Measurements from ENCODE around the gene PPP1R18.

PPP1R18 gene

DNA sequence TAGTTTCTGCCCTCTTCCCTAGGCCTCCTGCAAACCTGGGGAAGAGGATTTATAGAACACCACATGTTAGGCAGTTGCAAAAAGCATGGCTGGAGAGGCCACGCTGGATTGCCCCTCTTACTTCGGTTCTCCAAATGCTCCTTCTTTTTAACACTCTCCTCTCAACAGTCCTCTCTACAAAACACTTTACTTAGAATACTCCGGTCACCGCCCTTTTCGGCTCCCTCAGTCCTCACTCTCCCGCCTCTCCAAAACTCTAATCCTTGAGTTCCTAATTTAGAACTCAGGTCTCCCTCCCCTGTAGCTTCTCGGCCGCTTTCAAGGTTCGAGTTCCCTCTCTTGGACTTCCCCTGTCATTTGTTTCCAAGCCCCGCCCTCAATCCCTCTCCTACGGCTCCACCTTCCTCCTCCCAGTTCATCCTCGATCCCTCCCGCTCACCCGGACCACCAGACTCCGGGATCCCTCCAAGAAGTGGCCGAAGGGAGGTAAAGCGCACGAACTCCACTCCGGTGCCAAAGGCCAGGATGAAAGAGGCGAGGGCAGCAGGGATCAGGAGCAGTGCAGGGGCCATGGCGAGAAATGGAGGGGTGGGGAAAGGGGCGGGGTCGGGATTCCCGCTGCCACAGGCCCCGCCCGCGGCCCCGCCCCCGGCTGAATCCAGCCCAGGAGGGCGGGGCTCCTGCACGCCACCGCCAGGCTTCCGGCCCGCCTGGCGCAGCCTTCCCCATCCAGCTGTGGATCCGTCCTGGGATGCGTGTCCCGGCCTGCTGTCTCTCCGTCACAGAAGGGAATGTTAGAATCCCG is 4.2 kb upstream of the PPP1R18 start, which contains the start of gene NRM:
TSS of gene NRM (minus strand) at position 582 of the 805 bp plus-strand sequence. CDS start at position 572, 10 bp downstream.
- DNase-seq, result peak; percentile 96

DNA sequence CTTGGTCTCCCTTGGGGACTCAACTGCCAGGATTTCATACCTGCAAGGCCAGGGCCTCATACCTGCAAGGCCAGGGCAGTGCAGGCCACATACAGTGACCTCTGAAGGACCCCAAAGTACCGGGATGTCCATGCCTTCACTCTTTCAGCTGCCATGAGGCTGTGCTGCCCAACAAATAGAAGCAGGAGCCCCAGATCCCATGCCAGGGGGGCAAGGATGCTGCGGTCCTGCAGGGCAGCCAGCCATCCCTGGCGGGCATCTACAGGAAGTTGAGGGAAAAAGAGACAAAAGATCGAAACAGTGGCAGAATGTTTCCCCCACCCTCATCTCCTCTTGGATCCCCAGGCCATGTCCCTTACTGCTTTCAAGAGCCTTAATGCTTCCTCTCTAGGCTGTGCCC is 3.5 kb upstream of the PPP1R18 start:
- DNase-seq, result no peak

DNA sequence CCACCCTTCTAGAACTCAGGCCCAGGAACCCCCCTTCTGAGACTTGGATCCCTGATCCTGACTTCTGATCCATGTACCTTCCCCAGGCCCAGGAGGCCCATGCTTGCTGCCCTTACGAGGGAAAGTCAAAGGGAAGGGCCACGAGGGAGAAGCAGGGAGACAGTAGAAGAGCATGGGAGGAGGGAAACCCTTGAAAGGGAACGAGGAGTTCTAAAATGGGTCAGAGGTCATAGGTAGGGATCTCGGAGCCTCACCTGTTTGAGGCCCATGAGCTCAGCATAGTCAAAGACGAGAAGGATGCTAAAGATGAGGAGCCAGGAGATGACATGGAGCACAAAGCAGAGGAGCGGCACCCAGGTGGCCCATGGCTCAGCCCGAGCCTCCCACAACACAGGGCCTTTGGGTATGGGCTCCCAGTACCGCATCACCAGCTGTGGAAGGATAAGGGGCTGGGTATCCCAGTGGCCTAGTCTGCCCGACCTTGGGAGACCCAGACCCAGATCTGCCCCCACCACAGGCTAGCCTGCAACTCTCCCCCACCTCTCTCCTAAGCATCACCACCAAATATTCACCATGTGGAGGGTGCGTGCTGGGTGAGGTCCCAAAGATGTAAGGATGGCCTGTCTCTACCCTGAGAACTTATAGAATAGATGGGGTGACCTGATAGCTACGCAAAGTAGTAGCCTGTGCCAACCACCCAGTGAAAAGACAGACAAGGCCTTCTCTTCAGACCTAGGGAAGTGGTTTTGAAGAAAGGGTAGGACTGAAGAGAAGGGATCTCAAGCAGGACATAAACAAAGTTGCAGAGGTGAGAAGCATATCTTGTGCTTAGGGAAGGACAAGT is 2.8 kb upstream of the PPP1R18 start:
- DNase-seq, result no peak

DNA sequence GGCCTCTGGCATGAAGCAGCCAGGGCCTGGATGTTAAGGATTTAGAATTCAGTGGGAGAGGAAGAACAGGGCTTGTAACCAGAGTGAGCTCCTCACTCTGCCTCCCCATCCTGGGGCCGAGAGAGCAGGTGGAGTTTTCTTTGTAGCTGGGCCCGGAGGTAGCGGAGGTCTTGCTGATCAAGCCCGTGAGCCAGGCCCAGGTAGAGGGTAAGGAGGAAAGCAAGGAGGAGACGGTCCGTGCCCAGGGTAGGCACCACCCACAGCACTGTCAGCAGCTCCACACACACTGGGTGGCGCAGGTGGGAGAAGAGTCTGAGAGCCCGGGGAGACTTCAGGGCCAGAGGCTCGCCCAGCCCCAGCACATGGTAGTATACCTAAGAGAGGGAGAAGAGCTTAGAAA is 2.1 kb upstream of the PPP1R18 start:
- no peak for DNase-seq

DNA sequence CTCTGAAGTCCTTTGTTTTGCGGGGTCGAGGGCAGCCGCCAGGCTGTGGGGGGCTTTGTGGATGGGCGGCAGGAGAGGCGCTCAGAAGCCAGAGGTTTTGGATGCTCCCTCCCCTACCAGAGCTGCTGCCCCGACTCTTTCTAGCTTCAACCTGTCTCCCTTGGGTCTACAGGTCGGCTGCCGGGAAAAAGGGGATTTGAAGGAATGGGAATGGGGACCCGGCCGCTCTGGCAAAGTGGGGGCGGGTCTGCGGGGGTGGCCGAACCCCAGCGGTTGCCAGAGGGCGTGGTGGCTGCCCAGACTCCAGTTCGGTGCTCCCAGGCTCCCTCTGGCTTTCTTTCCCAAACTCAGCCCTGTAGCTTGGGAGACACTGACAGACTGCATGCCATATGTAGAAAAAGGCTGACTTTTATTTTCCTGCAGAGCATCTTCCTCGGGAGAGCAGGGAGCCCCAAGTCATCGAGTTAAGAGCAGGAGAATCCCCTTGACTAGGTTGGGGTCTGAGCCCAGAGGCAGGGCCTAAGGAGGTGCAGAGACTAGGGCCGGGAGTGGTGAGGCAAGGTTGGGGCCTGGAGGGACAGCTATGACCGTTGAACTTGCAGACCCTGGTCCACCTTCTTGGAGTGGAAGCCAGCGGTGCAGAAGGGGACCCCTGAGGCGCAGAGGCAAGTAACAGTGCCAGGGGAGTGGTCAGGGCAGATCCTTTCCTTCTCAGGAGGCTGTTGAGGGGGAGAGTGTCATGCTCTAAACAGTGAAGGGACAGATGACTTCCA is 1.4 kb upstream of the PPP1R18 start:
- DNase-seq, result no peak

DNA sequence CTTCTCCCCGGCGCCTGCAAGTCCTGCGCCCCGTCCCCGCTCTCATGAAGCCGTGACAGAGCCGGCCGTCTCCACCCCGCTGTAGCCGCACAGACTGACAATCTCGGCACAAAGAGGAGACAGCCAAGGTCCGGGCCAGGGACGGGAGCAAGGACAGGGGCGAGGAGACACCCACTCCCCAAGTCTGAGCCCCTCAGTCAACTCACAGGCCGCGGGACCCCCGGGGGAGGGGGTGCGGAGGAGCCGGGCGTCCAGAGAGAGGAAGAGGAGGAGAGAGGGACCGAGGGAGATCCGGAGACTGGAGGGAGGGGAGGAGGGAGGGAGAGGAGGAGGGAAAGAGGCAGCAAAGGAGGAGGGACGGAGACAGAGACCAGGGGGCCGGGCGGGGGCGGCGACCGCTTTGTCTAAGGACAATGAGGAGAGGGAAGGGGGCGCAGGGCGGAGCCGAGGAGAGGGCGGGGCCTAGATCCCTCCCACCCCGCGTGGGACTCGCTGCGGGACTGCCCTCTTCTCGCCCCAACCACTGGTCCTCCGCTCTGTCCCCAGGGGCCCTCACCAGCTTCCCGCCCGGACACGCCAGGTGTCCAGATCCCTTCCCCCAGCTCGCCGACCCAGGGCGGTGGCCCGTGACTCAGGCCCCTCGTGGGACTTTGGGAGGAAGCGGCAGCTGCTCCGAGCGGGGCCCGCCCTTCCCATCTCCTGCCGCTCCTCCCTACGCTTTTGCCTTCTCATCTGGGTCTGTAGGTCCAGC is 638 bp upstream of the PPP1R18 start:
- peak; percentile 90 for DNase-seq

DNA sequence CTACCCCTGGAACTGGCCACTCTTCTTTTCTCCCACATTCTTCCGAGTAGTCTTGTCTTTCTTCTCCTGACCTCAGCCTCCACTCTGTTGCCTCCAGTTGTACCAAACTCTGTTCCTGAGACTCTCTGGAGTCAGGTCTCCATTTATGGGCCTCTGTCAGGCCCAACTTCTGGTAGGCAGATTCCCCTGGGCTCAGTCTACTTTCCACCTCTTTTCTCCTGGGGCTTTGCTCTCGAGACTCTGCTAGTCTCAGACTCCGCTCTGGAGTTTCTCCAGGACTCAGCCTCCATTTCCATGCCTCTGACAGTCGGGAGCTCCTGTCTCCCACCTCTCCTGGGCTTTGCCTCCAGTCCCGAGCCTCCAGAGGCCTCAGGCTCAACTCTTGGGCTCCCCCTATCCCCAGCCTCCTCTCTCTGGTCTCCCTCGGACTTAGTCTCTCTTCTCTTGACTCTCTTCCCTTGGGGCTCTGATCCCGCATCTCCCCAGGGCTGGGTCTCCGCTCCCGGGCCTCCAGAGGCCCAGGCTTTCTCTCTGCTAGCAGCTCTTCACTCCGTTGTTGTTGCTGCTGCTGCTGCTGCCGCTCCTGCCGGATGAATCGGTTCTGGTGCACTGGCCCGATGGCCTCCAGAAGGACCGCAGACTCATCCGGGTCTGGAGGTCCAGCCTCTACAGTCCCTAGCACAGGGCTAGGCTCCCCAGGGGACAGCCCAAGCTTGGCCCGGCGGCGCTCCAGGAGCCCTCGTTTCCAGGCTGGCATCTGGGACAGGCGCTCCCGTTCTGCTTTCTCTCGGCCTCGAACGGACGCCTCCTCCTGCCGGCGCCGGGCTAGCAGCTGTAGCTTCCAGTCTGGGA is 1.1 kb downstream of the PPP1R18 start:
- DNase-seq, result no peak

DNA sequence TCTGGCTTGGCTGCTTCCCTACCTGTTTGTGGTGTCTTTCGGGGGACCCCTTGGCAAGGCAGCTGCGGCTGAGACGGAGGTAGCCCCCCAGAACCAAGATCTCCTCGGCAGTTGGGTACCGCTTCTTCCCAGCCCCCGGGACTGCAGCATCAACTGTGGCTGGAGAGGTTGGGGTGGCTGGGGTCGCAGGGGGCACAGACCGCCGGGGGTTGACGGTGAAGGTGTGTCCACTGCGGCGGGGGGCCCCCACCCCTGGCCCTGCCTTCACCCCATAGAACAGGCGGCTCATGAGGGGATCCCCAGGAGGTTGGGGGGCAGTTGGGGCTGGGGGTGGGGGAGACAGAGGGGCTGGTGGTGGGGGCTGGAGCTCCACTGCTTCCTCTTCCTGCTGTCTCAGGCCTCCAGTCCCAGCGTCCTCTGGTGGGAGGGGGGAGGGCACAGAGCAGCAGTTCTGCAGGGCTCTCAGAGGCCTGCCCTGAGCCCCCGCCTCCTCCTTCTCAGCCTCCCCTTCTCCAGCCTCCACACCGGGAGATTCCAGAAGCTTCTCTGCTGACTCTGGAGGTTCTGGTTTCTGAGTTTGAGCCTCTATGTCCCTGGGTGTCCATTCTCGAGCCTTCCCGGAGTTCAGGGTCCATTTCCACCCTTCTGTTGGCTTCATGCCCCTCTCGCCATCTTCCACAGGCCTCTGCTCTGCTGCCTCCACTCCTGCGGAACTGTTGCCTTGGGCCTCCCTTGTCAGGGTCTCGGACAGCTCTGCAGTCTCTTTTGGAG is 1.9 kb downstream of the PPP1R18 start:
- DNase-seq, result no peak

DNA sequence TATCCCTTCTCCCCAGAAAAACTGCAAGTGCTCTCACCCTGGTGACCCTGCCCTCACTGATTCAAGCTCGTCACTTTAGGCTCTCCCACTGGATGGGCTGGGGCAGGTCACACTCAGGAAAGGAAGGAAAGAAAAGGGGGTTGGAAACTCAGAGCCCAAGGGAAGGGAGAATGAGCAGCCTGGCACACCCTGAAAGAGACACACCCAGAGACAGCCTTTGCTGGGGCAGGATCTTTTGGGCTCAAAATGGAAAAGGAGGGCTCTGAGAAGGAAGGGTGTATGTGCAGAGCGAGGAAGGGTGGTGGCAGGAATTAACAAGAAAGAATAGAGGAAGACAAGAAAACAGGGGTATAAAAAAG is 2.5 kb downstream of the PPP1R18 start:
- DNase-seq, result no peak

DNA sequence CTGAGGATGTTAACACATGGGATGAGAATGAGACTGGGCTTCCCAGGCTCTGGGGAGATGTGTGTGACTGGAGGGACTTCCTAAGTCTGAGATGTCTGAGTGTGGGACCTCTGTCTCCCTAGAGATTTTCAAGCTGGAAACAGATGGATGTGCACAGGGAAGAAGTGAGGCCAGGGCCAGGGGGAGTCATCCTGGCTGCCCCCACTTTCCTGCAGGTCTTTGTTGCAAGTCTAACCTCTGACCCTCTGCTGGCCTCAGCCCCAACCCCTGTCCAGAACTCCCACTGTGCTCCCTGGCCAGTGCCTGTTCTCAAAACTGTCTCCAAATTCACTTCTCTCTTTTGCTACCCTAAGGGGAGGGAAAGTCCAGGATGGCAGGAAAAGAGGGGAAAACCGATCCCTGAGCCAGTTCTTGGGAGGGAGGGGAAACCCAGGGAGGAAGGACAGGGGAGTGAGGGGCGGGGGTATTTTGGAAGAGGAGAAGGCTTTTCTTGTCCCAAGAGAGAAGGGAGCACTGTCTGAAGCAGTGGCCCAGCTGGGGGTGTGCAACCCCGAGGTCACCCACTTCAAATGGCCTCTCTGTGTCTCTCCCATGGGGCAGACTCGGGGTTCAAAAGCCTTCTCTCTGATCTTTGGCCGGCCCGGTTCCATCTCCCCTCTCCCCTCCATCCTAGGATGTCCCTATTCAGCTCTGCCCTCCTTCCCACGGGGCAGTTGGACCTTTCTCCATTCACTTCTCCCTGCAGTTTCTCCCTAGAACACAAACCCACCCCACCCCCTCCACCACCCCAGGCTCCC is 3.1 kb downstream of the PPP1R18 start:
- no peak for DNase-seq

DNA sequence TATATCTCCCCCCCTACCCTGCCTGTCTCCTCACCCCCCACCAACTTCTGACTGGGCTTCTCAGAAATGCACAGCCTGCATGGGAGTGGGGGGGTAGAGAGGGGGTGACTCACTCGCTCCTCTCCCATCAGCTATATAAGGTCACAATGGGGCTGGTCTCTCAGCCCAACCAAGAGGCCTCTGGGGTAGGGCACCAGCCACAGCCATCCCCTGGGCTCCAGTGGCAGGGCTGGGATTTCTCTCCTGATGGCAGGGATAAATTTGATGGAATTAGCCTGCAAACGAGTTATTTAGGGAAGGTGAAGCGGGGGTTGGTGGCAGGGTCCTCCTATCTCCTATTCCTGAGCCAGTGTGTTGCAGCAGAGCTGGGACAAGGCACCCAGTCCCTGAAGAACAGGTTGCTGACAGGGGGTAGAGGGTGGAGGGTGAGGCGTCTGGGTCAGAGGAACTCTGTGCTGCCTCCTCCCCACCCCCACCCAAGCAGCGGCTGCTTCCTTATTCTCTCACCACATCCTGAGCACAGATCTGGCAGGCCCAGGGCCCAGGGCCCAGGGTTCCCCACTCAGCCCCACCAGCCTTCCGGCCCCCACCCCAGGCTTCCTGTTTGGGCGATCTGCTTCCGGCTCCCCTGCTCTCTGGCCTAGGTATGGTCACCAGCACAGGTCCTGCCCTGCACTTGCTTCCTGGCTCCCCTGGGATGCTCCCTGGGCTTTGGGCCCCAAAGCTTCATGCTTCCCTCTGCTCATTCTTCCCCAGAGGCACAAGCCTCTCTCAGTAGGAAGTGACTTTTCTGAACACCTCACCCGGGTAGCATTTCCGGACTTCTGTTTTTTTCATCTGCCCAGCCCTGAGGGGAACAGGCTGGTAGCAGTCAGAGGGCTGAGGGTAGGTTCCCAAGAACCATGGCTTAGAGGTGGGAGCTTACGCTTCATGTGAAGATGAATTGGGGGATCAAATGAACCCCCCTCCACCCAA is 4.0 kb downstream of the PPP1R18 start:
- DNase-seq, result no peak

DNA sequence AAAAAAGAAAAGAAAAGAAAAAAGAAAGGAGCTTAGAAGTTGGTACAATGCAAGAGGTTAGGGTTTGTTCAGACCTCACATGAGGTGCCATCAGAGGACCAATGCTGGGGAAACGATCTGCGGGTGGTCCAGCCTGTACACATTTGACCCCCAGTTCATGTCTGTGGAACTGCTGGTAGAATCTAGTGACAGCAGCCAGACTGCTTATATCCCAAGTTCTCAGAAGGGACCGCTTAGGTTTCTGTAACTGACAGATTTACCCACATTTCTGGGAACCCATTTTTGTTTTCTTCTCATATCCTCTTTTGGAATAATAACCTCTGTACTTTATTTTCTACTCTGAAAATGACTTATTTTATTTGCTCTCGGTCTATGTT is 4.7 kb downstream of the PPP1R18 start:
- DNase-seq, result no peak

DNA sequence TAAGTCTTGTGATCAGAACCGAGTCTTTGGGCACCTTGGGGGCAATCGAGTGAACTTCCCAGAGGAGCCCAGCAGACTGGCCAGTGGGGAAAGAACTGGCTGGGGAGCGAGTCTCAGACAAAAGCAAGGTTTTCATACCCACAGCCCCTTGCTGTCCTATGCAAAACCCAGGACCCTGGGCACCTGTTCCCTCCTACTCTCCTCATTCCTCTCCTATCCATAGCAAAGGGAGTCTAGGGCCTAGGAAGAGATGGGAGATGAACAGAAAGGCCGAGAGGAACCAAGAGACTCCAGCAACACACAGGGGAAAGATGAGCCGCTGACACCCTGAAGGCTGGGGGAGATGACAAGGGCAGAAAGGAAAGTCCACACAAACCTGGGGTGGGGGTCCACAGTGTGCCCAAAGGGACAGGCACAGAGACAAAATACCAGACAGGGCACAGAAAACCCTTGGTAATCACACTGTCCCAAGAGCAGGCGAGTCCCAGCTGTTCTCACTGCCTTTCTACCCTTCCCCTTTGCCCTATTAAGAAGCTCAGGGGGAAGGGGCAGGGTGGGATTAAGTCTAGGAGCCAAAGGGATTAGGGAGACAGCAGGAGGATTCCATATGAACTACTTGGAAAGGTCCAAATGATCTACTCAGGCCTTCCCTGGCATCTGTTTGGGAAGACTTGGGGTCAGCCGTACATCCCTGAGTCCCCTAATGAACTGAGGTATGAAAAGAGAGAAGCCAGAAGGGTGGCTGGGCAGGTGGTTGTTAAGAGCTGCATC is 6.5 kb downstream of the PPP1R18 start:
- DNase-seq, result no peak

DNA sequence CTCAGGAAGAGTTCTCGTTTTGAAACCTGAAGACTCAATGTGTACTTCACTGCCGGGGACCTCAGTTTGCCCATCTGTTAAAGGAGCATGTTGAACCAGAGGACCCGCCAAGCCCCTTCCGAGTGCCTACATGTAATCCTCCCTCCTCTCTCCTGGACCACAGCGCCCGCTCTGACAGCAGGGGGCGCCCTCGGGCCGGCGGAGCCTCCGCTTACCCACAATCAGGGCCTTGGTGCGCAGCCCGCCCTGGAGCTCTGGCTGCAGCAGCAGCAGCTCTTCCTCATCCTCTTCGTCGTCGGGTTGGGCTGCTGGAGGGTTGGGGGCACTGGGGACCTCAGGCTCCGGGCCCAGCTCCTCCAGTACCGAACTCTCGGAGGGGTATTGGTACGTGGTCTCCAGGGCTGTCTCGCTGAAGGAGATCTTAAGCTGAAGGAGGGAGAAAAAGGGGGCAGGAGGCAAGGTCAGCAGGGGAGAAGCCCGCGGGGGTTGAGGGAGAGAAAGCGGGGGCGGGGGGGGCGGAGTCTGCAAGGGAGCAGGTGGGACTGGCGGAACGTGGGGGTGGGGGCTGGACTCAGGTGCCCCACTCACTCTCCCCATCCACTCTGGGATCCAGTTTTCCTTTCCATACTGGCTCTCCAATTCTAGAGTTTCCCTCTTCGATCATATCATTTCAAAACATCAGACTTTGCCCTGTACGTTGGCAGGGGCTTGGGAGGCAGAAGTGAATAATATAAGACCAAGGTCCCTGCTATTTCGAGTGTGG is 7.3 kb downstream of the PPP1R18 start:
- DNase-seq, result peak; percentile 78

DNA sequence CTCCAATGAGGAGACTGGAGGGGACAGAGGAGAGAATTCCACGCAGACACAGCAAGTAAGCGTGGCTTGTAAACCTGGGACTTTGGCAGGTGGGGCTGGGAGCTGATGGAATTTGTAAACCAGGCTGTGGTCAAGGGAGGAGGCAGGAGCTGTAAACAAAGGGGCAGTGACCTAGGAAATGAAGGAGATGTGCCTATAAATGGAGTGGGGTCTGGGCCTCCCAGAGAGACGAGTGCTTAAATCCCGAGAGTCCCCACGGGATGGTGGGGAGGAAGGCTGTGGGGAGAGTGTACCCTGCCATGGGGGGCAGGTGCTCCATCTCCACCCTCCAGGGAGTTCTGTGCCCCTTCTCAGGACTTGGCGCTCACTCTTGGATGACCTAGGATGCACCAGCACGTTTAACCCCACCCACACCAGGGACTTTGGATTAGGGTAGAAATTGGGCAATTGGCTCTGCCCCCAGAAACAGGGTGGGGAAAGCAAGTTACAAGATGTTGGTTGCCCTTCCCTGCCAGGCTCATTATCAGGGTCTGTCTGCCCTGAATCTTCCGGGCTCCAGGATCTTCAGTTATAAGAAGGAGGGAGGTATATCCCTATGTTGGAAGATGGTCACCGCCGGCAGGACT is 9.7 kb downstream of the PPP1R18 start:
- DNase-seq, result no peak
